Globus pallidus (tissue), 1 donor: ENCODE results near the gene SRGAP1.

Source experiments
- DNase-seq: peaks from one replicate; pipeline ENCODE4 v3.0.0-alpha.2; 2015; ENCODE audit warnings: low spot score

The SRGAP1 gene

DNA sequence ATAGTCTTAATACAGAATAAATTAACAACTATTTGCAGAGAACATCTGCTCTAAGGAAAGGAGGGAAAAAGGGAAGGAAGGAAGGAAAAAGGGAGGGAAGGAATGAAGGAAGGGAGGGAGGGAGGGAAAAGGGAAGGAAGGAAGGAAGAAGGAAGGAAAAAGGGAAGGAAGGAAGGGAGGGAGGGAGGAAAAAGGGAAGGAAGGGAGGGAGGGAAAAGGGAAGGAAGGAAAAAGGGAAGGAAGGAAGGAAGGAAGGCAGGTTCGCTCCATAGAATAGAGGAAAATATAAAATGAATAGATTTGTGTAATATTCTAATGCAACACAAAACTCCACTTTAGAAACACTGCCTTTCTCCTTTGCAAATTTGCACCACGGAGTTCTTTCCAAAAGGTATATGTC lies 361.0 kb downstream of the SRGAP1 start:
- DNase-seq, result no peak

DNA sequence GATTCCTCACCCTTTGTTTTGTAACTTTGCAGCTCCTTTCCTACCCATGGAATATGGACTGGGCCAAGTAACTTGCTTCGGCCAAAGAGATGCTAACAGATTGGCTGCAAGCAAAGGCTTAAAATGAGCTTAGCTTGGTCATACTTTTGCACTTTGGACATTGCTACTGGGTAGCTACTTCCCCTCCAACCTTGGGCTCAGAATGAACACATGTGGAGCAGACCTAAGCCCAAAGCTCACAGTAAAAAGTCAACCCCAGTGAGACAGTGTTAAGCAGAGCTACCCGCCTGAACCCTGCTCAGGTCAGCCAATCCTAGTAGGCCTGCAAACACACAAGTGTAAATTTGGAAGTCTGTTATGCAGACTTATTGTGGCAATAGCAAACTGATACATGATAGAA lies 363.0 kb downstream of the SRGAP1 start:
- DNase-seq, result no peak
